Neuronal stem cell (in vitro differentiated cells): ENCODE data around the gene TXK.

Source experiments
- DNase-seq: peaks from one replicate; pipeline ENCODE4 v3.0.0-alpha.2; 2013; ENCODE audit warnings: low spot score
- H2AFZ ChIP-seq: one replicate; pipeline ENCODE4 v1.6.1; 2013; ENCODE audit warnings: mild to moderate bottlenecking, low read length, inconsistent platforms
- H2AK5ac ChIP-seq: 2 replicates; pipeline ENCODE4 v1.6.1; 2013; ENCODE audit warnings: low read depth, mild to moderate bottlenecking, inconsistent platforms, low read length, moderate library complexity, mixed read lengths
- H2BK120ac ChIP-seq: 2 replicates; pipeline ENCODE4 v1.6.1; 2013; ENCODE audit warnings: low read depth, mild to moderate bottlenecking, inconsistent platforms, low read length, moderate library complexity, mixed read lengths
- H2BK12ac ChIP-seq: one replicate; pipeline ENCODE4 v1.6.1; 2013; ENCODE audit warnings: low read length, inconsistent platforms
- H2BK15ac ChIP-seq: 2 replicates; pipeline ENCODE4 v1.6.1; 2013; ENCODE audit warnings: mild to moderate bottlenecking, low read length, inconsistent platforms, mixed read lengths
- H2BK5ac ChIP-seq: one replicate; pipeline ENCODE4 v1.6.1; 2013; ENCODE audit warnings: inconsistent platforms, mild to moderate bottlenecking, low read length, moderate library complexity
- H3K14ac ChIP-seq: one replicate; pipeline ENCODE4 v1.6.1; 2013; ENCODE audit warnings: low read length, inconsistent platforms
- H3K18ac ChIP-seq: 2 replicates; pipeline ENCODE4 v1.6.1; 2013; ENCODE audit warnings: low read length, inconsistent platforms
- H3K23ac ChIP-seq: 2 replicates; pipeline ENCODE4 v1.6.1; 2013; ENCODE audit warnings: low read depth, mild to moderate bottlenecking, mixed read lengths, low read length, inconsistent platforms; ENCODE audit not compliant: poor library complexity
- H3K27ac ChIP-seq: replicated peaks from 3 replicates; pipeline ENCODE4 v1.5.1; 2013; ENCODE audit warnings: low read length, inconsistent platforms
- H3K27me3 ChIP-seq, 3 experiments: 2 replicates each; pipeline ENCODE4 v1.6.1; 2013; ENCODE audit warnings: low read length in 3 of 3, mild to moderate bottlenecking in 2 of 3, inconsistent platforms in 1 of 3, low read depth in 1 of 3, mixed read lengths in 1 of 3, moderate library complexity in 1 of 3; ENCODE audit not compliant: control insufficient read depth in 3 of 3, insufficient read depth in 3 of 3
- H3K36me3 ChIP-seq, 2 donors: replicated peaks in 1 of 2; 2 replicates each; pipeline ENCODE4 v1.6.1; 2013; ENCODE audit warnings: low read length in 2 of 2; ENCODE audit not compliant: control insufficient read depth in 2 of 2, insufficient read depth in 2 of 2
- H3K4ac ChIP-seq: 2 replicates; pipeline ENCODE4 v1.6.1; 2013; ENCODE audit warnings: inconsistent platforms, mild to moderate bottlenecking, low read length, moderate library complexity
- H3K4me1 ChIP-seq, 2 donors: 1 replicate in 1 of 2; 2 replicates in 1 of 2; pipeline ENCODE4 v1.6.1; 2013; ENCODE audit warnings: low read length in 2 of 2, low read depth in 1 of 2; ENCODE audit not compliant: control insufficient read depth in 2 of 2, insufficient read depth in 1 of 2
- H3K4me2 ChIP-seq: one replicate; pipeline ENCODE4 v1.6.1; 2013; ENCODE audit warnings: mild to moderate bottlenecking, low read length, inconsistent platforms; ENCODE audit not compliant: insufficient read depth, poor library complexity, severe bottlenecking
- H3K4me3 ChIP-seq, 2 donors: 2 replicates each; pipeline ENCODE4 v1.5.1; 2013; ENCODE audit warnings: low read length in 2 of 2, mild to moderate bottlenecking in 2 of 2, inconsistent platforms in 1 of 2, moderate library complexity in 1 of 2
- H3K79me1 ChIP-seq: one replicate; pipeline ENCODE4 v1.6.1; 2013; ENCODE audit warnings: low read depth, mild to moderate bottlenecking, inconsistent platforms, low read length, moderate library complexity
- H3K9ac ChIP-seq: one replicate; pipeline ENCODE4 v1.6.1; 2013; ENCODE audit warnings: mild to moderate bottlenecking, low read depth, low read length, inconsistent platforms; ENCODE audit not compliant: poor library complexity
- H3K9me3 ChIP-seq, 2 donors: replicated peaks in 1 of 2; 2 replicates each; pipeline versions ENCODE3 to v1.6.1; 2013; ENCODE audit warnings: low read length in 2 of 2, mild to moderate bottlenecking in 2 of 2, inconsistent platforms in 1 of 2, low read depth in 1 of 2, mixed read lengths in 1 of 2, moderate library complexity in 1 of 2; ENCODE audit not compliant: control insufficient read depth in 2 of 2, insufficient read depth in 1 of 2
- H4K8ac ChIP-seq: one replicate; pipeline ENCODE4 v1.6.1; 2013; ENCODE audit warnings: low read depth, mild to moderate bottlenecking, inconsistent platforms, low read length, moderate library complexity
- H4K91ac ChIP-seq: one replicate; pipeline ENCODE4 v1.6.1; 2013; ENCODE audit warnings: low read length, low read depth, mild to moderate bottlenecking, inconsistent platforms; ENCODE audit not compliant: poor library complexity
- WGBS, 2 donors: extraction: QIAGEN DNeasy Blood & Tissue Kit; methylation state at CpG; one replicate each; pipeline ENCODE4 v1.1.7; 2013; ENCODE audit warnings: missing lambda C conversion rate in 2 of 2, mixed read lengths in 1 of 2; ENCODE audit not compliant: insufficient read length in 2 of 2, insufficient replicate concordance in 1 of 2; ENCODE audit errors: extremely low coverage in 2 of 2; 5-methylcytosine and 5-hydroxymethylcytosine counted together

The TXK gene

GRCh38 chr4:48035952-48036351, 98.1 kb downstream of the TXK start:
- Histone ChIP-seq H3K9me3 (no peaks in the 10 kb centered on the region), H2AK5ac (no peak overlapping the region), H4K8ac (no peak overlapping the region), H3K27ac (no peak overlapping the region), H3K4me1 (no peaks in the 10 kb centered on the region), H2BK12ac (no peak overlapping the region), H3K79me1 (no peaks in the 10 kb centered on the region), H2BK120ac (no peak overlapping the region), H2BK15ac (no peak overlapping the region), H3K9ac (no peak overlapping the region), H3K4ac (no peak overlapping the region), H4K91ac (no peak overlapping the region), H3K14ac (no peak overlapping the region), H3K23ac (no peak overlapping the region), H3K4me3 (no peak overlapping the region), H3K18ac (no peak overlapping the region), H3K4me2 (no peak overlapping the region), H2AFZ (no peak overlapping the region), H3K36me3 (no peaks in the 10 kb centered on the region), H3K27me3 (no peaks in the 10 kb centered on the region), H2BK5ac (no peak overlapping the region)
- WGBS, 2 donors: no CpG with 5 or more reads among the region's 3 CpGs
- no peak for DNase-seq

GRCh38 chr4:48033825-48034413, 100.1 kb downstream of the TXK start:
- Histone ChIP-seq H2BK120ac (no peak overlapping the region), H3K18ac (no peak overlapping the region), H3K79me1 (no peaks in the 10 kb centered on the region), H3K4ac (no peak overlapping the region), H4K8ac (no peak overlapping the region), H3K27ac (no peak overlapping the region), H3K4me3 (no peak overlapping the region), H2BK15ac (no peak overlapping the region), H4K91ac (no peak overlapping the region), H3K9me3 (no peaks in the 10 kb centered on the region), H2BK12ac (no peak overlapping the region), H2AFZ (no peak overlapping the region), H3K23ac (no peak overlapping the region), H3K36me3 (no peaks in the 10 kb centered on the region), H3K9ac (no peak overlapping the region), H3K4me1 (peaks cover 0 to 1% of the 10 kb centered on the region in 2 donors), H2AK5ac (no peak overlapping the region), H3K27me3 (no peaks in the 10 kb centered on the region), H3K14ac (no peak overlapping the region), H2BK5ac (no peak overlapping the region), H3K4me2 (no peak overlapping the region)
- WGBS, 2 donors: no CpG with 5 or more reads among the region's 1 CpG
- DNase-seq: no peak

- Histone ChIP-seq H2BK12ac (no peak overlapping the region), H3K27me3 (no peaks in the 10 kb centered on the region)
- DNase-seq: no peak
These were observed 100.6 kb downstream of the TXK start for GRCh38 chr4:48033412-48033811.

GRCh38 chr4:48032721-48033120, 101.3 kb downstream of the TXK start:
- Histone ChIP-seq H3K23ac (no peak overlapping the region), H2BK120ac (no peak overlapping the region), H3K4me3 (no peak overlapping the region), H2BK15ac (no peak overlapping the region), H4K91ac (no peak overlapping the region), H2AFZ (no peak overlapping the region), H3K14ac (no peak overlapping the region), H2BK12ac (no peak overlapping the region), H3K9ac (no peak overlapping the region), H3K27me3 (no peaks in the 10 kb centered on the region), H3K4me1 (peaks cover 0 to 1% of the 10 kb centered on the region in 2 donors), H3K18ac (no peak overlapping the region), H3K36me3 (no peaks in the 10 kb centered on the region), H4K8ac (no peak overlapping the region), H2AK5ac (no peak overlapping the region), H3K79me1 (no peaks in the 10 kb centered on the region), H3K4me2 (no peak overlapping the region), H3K9me3 (no peaks in the 10 kb centered on the region), H3K27ac (no peak overlapping the region), H2BK5ac (no peak overlapping the region), H3K4ac (no peak overlapping the region)
- DNase-seq: no peak

More at GRCh38 chr4:48033412-48033811, 100.6 kb downstream of the TXK start:
- Histone ChIP-seq H3K9me3 (no peaks in the 10 kb centered on the region), H2BK5ac (no peak overlapping the region), H3K27ac (no peak overlapping the region), H3K4ac (no peak overlapping the region), H3K18ac (no peak overlapping the region), H4K8ac (no peak overlapping the region), H3K79me1 (no peaks in the 10 kb centered on the region), H3K4me1 (peaks cover 0 to 1% of the 10 kb centered on the region in 2 donors), H3K9ac (no peak overlapping the region), H3K23ac (no peak overlapping the region), H3K4me2 (no peak overlapping the region), H2BK15ac (no peak overlapping the region), H4K91ac (no peak overlapping the region), H3K36me3 (no peaks in the 10 kb centered on the region), H2AK5ac (no peak overlapping the region), H2AFZ (no peak overlapping the region), H3K14ac (no peak overlapping the region), H3K4me3 (no peak overlapping the region), H2BK120ac (no peak overlapping the region)
